Skeletal muscle satellite cell (primary cell): Measurements from ENCODE around the gene LPIN1.
"Not testable (repeated sequence)": the region's sequence is repeated elsewhere in the genome, so short reads cannot be mapped to it uniquely, and the experiment has no call there.

Experiments used
- H3K27me3 ChIP-seq: 2 replicates; pipeline ENCODE4 v1.7.0; 2013; ENCODE audit warnings: low read length; ENCODE audit not compliant: control insufficient read depth, insufficient read depth
- H3K36me3 ChIP-seq: 2 replicates; pipeline ENCODE4 v1.7.0; 2013; ENCODE audit warnings: mild to moderate bottlenecking, control low read depth, low read length; ENCODE audit not compliant: insufficient read depth
- H3K4me1 ChIP-seq: 2 replicates; pipeline ENCODE4 v1.7.0; 2013; ENCODE audit warnings: low read length; ENCODE audit not compliant: control insufficient read depth, insufficient read depth
- H3K4me2 ChIP-seq: 2 replicates; pipeline ENCODE4 v1.7.0; 2013; ENCODE audit warnings: mild to moderate bottlenecking, low read length
- H3K4me3 ChIP-seq: 2 replicates; pipeline ENCODE4 v1.7.0; 2013; ENCODE audit warnings: low read length
- H3K9ac ChIP-seq: 2 replicates; pipeline ENCODE4 v1.7.0; 2013; ENCODE audit warnings: mild to moderate bottlenecking, low read depth, low read length, moderate library complexity
- H3K9me3 ChIP-seq: replicated peaks from 2 replicates; pipeline ENCODE4 v1.7.0; 2013; ENCODE audit warnings: mild to moderate bottlenecking, control low read depth, low read length

LPIN1 gene

GRCh38 chr2:11737852-11738251, 8.6 kb upstream of the LPIN1 start:
- H3K9ac ChIP-seq, H3K4me3 ChIP-seq, H3K9me3 ChIP-seq, H3K4me2 ChIP-seq, H3K36me3 ChIP-seq: not testable (repeated sequence)
- H3K27me3 ChIP-seq: peaks cover 17% of the 10 kb centered on the region
- peaks cover 19% of the 10 kb centered on the region for H3K4me1 ChIP-seq

GRCh38 chr2:11738589-11739436, 7.6 kb upstream of the LPIN1 start:
- no peaks in the 10 kb centered on the region for H3K36me3 ChIP-seq
- no peak overlapping the region for H3K4me3 ChIP-seq
- no peaks in the 10 kb centered on the region for H3K9me3 ChIP-seq
- peaks cover 17% of the 10 kb centered on the region for H3K27me3 ChIP-seq
- H3K4me2 ChIP-seq: peak overlapping the region; percentile 5
- H3K4me1 ChIP-seq: peaks cover 22% of the 10 kb centered on the region
- H3K9ac ChIP-seq: no peak overlapping the region

GRCh38 chr2:11740723-11741122, 5.7 kb upstream of the LPIN1 start:
- H3K9ac ChIP-seq: no peak overlapping the region
- peaks cover 32% of the 10 kb centered on the region for H3K4me1 ChIP-seq
- H3K4me2 ChIP-seq: no peak overlapping the region
- H3K4me3 ChIP-seq: no peak overlapping the region
- H3K27me3 ChIP-seq: peaks cover 10% of the 10 kb centered on the region
- H3K9me3 ChIP-seq: no peaks in the 10 kb centered on the region
- H3K36me3 ChIP-seq: no peaks in the 10 kb centered on the region

GRCh38 chr2:11742317-11742701, 4.1 kb upstream of the LPIN1 start:
- H3K9me3 ChIP-seq: no peaks in the 10 kb centered on the region
- peaks cover 39% of the 10 kb centered on the region for H3K4me1 ChIP-seq
- H3K36me3 ChIP-seq: no peaks in the 10 kb centered on the region
- no peak overlapping the region for H3K9ac ChIP-seq
- no peak overlapping the region for H3K4me3 ChIP-seq
- no peaks in the 10 kb centered on the region for H3K27me3 ChIP-seq
- H3K4me2 ChIP-seq: no peak overlapping the region

- H3K9ac ChIP-seq: no peak overlapping the region
- no peak overlapping the region for H3K4me2 ChIP-seq
- no peak overlapping the region for H3K4me3 ChIP-seq
- no peaks in the 10 kb centered on the region for H3K9me3 ChIP-seq
- no peaks in the 10 kb centered on the region for H3K27me3 ChIP-seq
- H3K4me1 ChIP-seq: peaks cover 43% of the 10 kb centered on the region
- no peaks in the 10 kb centered on the region for H3K36me3 ChIP-seq
These were observed 3.6 kb upstream of the LPIN1 start for GRCh38 chr2:11742702-11743357.

GRCh38 chr2:11743366-11743765, 3.1 kb upstream of the LPIN1 start:
- H3K4me3 ChIP-seq: no peak overlapping the region
- no peaks in the 10 kb centered on the region for H3K9me3 ChIP-seq
- peaks cover 47% of the 10 kb centered on the region for H3K4me1 ChIP-seq
- no peak overlapping the region for H3K9ac ChIP-seq
- H3K27me3 ChIP-seq: no peaks in the 10 kb centered on the region
- no peaks in the 10 kb centered on the region for H3K36me3 ChIP-seq
- no peak overlapping the region for H3K4me2 ChIP-seq

- peaks cover 42% of the 10 kb centered on the region for H3K4me1 ChIP-seq
These were observed 2.4 kb upstream of the LPIN1 start for GRCh38 chr2:11743846-11744553.

GRCh38 chr2:11744631-11745394, 1.6 kb upstream of the LPIN1 start:
- no peaks in the 10 kb centered on the region for H3K36me3 ChIP-seq
- H3K4me1 ChIP-seq: peaks cover 37% of the 10 kb centered on the region
- no peaks in the 10 kb centered on the region for H3K9me3 ChIP-seq
- peak overlapping the region; percentile 67 for H3K9ac ChIP-seq
- H3K4me2 ChIP-seq: peak overlapping the region; percentile 76
- peak overlapping the region; percentile 58 for H3K4me3 ChIP-seq
- no peaks in the 10 kb centered on the region for H3K27me3 ChIP-seq

More at GRCh38 chr2:11743846-11744553, 2.4 kb upstream of the LPIN1 start:
- Histone ChIP-seq H3K9me3 (no peaks in the 10 kb centered on the region), H3K4me3 (peak overlapping the region; percentile 58), H3K9ac (peak overlapping the region; percentile 67), H3K36me3 (no peaks in the 10 kb centered on the region), H3K27me3 (no peaks in the 10 kb centered on the region), H3K4me2 (peak overlapping the region; percentile 76)

- peaks cover 42% of the 10 kb centered on the region for H3K4me1 ChIP-seq
These were observed 638 bp upstream of the LPIN1 start for GRCh38 chr2:11745613-11746375.

GRCh38 chr2:11746807-11747459, 501 bp downstream of the LPIN1 start:
- Histone ChIP-seq H3K9ac (peak overlapping the region; percentile 91), H3K27me3 (no peaks in the 10 kb centered on the region), H3K36me3 (no peaks in the 10 kb centered on the region), H3K9me3 (no peaks in the 10 kb centered on the region), H3K4me1 (peaks cover 45% of the 10 kb centered on the region), H3K4me3 (peak overlapping the region; percentile 89), H3K4me2 (peak overlapping the region; percentile 97)

More at GRCh38 chr2:11745613-11746375, 638 bp upstream of the LPIN1 start:
- Histone ChIP-seq H3K9me3 (no peaks in the 10 kb centered on the region), H3K9ac (peak overlapping the region; percentile 62), H3K4me2 (peak overlapping the region; percentile 78), H3K4me3 (peak overlapping the region; percentile 62), H3K27me3 (no peaks in the 10 kb centered on the region), H3K36me3 (no peaks in the 10 kb centered on the region)
